GM19099 (cell line): ENCODE data around the gene DGKZ.

Experiments
- POLR2A ChIP-seq: IDR thresholded peaks from 3 replicates; pipeline ENCODE4 v1.6.1; 2011; ENCODE audit warnings: low read depth; ENCODE audit not compliant: insufficient read length; ENCODE audit errors: extremely low read depth

The DGKZ gene

DNA sequence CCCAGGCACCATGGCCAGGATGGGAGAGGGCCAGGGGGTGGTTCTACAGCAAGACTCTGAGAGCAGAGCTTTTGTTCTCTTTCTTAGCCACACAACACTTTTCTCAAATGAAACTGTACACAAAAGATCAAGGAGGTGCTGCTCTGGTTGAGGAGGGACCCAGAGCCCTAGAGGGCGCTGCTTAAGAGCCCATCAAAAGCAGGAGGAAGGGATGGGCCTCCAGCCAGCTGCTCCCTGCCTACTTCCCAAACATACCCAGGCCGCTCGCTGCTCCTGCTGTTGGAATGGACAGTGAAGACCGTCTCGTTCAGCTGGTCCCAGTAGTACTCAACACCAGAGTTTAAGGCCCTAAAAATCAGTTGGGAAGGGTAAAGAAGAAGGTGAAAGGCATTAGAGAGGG is 62.8 kb downstream of the DGKZ start:
- TF ChIP-seq POLR2A = no peak

DNA sequence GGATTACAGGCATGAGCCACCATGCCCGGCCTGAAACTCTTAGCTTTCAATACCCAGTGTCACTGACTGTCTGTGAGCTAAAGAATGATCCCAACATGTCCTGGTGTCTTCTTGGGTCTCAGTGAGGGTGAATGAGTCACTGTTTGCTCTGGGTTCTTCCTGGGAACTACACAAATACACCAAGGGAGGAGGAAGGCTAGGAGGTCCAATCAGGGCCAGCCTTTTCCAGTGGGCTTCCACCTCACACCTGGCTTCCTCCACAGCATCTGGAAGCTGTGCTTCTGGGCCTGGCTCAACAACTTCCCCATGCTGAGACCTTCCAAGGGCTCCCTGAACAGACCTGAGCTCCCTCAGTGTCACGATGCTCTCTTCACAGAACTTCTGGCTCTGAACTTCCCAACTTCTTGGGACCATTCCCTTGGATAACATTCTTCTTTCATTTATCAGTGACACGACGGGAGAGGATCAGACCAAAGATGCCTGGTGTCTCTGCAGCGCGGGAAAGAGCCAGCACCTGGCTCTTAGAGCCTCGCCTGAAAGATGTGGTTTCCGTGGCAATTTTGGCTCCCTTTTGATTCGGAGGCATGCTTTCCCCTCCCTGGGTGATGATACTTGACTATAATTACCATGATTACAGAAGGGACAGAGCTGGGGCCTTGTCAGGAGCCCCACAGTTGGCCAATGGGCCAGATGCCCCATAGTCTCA is 66.7 kb downstream of the DGKZ start:
- no peak for TF ChIP-seq POLR2A

DNA sequence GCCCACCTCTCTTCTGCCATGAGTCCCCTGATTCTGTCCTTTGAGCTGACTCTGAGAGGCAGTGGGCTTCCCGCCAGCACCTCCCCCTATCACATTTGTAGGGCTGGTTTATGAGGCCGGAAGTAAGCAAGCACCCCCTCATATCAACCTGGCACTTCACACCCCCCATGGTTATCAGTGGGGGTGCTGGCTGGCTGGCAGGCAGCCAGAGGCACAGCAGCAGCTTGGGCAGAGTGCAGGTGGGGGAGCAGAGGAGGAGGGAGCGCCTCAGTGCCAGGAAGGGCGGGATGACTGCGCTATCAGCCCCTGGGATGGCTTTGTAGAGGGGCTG is 67.2 kb downstream of the DGKZ start:
- no peak for TF ChIP-seq POLR2A

DNA sequence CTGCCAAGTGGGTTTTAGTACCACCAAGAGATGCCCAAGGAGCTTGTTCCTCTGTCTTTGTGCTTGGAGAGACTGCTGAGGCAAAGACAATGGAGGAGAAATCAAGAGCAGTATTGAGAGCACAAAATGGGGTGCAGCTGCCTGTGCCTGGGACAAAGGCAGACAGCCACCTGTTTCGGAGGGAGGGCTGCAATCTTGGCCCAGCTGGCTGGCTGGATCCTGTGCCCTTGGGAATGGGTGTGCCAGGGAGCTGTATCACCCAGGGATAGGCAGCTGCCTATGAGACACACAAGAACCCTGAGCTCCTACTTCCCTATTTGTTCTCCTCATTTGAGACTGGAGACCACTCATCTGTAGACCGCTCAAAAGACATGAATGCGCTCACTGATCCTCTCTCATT is 67.6 kb downstream of the DGKZ start:
- TF ChIP-seq POLR2A = no peak

DNA sequence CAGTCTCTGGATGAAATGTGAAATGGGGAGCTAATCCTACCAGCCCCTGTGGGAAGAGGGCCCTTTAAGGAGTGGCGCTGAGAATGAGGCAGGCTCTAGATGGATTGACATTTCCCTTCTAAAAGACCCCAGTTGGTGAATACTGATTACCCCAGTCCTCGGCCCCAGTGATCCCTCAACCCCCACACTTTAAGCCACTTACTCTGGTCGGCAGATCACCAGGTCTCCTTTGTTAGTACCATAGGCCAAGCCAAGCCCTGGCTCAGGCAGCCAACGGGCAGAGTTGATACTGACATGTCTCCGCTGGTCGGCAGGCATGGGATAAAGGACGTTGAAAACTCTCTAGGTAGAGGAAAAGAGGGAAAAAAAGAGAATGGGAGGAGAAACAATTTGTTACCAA is 70.4 kb downstream of the DGKZ start:
- no peak for TF ChIP-seq POLR2A

DNA sequence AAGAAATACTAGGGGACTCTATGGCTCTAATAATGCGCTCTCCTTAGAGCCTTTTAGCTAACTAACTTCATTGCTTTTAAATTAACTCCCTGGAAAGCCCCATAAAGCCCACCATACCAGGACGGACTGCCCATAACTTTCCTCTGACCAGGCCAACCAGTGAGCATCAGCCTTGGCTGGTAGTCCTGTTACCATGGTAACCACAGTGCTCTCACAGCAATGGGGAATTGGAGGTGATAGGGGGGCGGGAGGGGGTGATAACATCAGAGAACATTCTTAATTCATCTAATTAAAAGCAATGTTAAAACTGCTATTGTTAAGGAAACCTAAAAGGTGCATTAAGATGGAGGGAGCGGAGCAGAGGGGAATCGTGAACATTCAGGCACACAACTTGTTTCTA is 71.5 kb downstream of the DGKZ start:
- TF ChIP-seq POLR2A = no peak

DNA sequence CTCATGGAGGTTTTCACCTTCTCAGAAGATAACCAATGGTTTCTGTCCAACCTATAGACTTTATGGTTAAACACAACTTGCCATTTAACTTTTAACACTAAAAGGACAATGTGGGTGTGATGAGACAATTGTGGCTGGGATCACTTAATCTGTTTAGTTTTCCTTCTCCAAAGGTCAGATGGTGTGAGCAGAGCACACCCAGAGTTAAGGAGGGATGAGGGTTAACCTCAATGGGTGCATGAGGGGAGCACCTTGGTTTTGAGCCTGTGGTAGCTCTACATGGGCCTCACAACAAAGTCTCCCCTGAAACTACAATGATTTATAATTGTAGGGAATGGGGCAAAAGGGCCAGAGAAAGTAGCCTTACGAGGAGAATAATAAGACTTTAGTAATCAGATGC is 73.2 kb downstream of the DGKZ start:
- no peak for TF ChIP-seq POLR2A

DNA sequence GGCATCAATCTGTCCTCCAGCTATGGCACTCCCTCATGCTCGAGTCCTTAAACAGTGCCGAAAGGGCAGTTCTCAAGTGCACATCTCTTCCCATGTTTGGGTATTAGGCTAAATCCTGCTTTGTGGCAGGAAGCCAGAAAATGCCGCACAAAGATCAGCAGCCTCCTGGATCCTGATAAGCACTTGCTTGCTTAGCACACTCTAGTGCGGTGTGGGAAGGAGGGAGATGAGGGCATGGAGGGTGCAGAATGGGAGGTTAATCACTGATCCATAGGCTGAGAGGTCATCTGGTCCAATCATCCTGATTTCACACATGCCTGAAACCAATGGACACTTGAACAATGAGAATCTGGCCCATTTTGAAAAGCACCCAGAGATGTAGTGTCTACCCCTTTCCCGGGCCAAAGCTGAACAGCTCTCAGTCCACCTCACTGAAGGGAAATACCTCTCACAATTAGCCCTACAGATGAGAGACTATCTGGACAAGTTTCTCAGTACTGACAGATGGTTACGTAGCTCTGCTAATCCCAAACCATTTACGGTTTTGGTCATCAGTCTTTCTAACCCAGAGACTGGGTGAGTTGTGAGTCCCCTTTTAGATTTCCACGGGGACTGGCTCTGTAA is 74.1 kb downstream of the DGKZ start:
- no peak for TF ChIP-seq POLR2A

DNA sequence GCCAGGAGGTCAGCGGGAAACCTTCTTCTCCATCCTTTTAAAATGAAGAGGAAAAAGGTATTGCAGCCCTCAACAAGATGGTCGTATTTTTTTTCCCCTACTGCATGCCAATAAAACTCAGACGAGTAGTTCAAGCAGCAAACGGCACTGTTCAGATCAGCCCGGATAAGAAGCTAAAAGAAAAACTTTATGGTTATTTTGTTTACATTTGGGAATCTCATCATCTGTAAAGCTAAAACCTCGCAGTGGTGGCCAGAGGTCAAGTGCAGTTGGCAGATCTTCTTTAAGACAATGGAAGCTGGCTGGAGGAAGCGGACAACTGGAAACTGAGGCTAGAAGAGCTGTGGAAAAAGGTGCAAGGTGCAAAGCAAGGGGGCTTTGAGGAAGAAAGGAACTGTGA is 75.3 kb downstream of the DGKZ start:
- TF ChIP-seq POLR2A = no peak

DNA sequence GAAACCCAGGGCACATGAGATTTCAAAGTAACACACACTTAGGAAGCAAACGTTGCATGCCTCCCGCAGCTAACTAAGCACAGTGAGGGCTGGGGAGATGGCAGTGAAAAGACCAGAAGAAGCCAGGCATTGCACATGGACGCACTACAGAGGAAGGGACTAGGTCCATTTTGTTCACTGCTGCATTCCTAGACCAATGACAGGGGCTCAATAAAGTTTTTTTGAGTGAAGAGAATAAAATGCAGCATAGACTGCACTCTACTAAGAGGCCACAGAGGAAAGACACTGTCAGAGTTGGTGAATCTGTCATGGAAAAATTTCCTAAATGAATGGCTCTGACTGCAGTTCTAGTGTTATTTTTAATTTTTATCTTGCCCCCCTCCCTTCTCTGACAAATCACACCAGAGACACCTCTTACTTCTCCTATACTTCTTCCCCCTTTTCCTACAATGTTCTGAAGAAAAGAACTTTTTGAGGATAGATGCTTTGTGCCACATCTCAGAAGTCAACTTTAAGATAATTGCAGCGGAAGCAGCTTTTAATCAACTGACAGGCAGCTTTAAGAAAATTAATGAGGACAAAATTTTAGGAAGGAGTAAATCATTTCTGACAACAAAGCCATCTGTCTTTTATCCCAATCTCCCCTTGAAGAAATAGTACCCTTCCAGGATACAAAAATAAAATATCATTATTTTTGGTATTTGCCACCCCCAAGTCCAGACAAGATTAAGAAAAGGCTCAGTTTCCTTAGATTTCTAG is 79.1 kb downstream of the DGKZ start:
- TF ChIP-seq POLR2A = no peak

DNA sequence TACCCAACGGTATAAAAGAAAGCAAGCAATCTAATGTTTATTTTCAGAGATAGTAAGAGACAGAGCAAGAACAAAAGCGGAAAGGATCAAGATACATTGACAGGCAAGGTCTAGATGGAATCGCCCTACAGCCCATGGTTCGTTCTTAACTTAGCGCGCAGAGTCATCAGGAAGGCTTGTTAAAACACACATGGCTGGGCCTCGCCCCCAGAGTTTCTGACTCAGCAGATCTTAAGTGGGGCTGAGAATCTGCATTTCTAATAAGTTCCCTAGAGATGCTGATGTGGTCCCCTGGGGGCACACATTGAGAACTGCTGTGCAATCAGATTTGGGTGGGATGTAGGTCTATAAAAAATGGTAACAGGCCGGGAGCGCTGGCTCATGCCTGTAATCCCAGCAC is 80.1 kb downstream of the DGKZ start:
- TF ChIP-seq POLR2A = no peak

DNA sequence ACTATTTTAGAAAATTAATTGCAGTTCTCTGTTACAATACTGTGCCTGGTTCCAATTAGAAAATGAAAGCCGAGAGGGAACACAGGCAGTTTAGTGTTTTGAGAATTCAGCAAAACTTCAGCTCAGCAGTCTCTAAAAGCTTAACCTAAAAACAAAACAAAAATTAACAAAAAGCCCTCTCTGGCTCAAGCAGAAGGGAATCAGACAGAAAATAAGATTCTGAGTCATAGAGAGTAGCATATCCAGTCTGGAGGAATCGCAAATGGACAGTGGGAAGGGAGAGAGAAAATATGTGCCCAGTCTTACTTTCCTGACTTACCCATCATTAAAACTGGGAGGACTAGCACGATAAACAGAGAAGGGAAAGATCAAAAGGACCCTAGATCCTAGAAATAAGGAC is 82.5 kb downstream of the DGKZ start:
- TF ChIP-seq POLR2A = no peak
